Measurements from ENCODE around the gene ZNF385B. TPM values are rescaled to one million over a fixed set of nuclear protein-coding genes. Genes with fewer than 3 reads are reported as not detected.
A peak's percentile ranks its signal among the peaks of the same experiment; 100 is the strongest.
"Not testable (repeated sequence)": the region's sequence is repeated elsewhere in the genome, so short reads cannot be mapped to it uniquely, and the experiment has no call there.

Gene ZNF385B
- total and polyA plus RNA-seq, 2 experiments from 2014 or later = 2.7 to 8.2 TPM

DNA sequence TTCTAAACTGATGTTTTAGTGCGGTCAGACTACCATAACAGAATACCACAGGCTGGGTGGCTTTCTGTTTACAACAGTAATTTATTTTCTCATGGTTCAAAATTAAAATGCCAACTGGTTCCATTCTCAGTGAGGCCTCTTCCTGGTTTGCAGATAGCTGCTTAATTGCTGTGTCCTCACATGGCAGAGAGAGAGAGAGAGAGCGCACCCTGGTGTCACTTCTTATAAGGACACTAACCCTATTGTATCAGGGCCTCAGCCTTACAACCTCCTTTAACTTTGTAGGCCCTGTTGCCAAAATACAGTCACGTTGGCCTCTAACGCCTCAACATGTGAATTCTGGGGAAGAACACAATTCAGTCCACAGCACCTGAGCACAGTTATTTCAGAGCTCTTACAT, 37.5 kb upstream of the ZNF385B start:
- peak; percentile 26 to 48 for DNase-seq (ENCODE audit: low read depth in 1 of 2, low spot score in 1 of 2)
- H3K4me1 ChIP-seq (ENCODE audit: low read depth) = no peaks in the 10 kb centered on the region
- H3K4me3 ChIP-seq = no peak overlapping the region
- H3K27ac ChIP-seq = no peak overlapping the region
- no peaks in the 10 kb centered on the region for H3K27me3 ChIP-seq
- H3K36me3 ChIP-seq = no peaks in the 10 kb centered on the region
- H3K9me3 ChIP-seq (ENCODE audit: low read depth) = no peaks in the 10 kb centered on the region
- TF ChIP-seq, protein P1, sequence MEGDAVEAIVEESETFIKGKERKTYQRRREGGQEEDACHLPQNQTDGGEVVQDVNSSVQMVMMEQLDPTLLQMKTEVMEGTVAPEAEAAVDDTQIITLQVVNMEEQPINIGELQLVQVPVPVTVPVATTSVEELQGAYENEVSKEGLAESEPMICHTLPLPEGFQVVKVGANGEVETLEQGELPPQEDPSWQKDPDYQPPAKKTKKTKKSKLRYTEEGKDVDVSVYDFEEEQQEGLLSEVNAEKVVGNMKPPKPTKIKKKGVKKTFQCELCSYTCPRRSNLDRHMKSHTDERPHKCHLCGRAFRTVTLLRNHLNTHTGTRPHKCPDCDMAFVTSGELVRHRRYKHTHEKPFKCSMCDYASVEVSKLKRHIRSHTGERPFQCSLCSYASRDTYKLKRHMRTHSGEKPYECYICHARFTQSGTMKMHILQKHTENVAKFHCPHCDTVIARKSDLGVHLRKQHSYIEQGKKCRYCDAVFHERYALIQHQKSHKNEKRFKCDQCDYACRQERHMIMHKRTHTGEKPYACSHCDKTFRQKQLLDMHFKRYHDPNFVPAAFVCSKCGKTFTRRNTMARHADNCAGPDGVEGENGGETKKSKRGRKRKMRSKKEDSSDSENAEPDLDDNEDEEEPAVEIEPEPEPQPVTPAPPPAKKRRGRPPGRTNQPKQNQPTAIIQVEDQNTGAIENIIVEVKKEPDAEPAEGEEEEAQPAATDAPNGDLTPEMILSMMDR (IDR thresholded peaks at IDR 0.05; ENCODE audit: low read depth, low read length) = peak; percentile 47

DNA sequence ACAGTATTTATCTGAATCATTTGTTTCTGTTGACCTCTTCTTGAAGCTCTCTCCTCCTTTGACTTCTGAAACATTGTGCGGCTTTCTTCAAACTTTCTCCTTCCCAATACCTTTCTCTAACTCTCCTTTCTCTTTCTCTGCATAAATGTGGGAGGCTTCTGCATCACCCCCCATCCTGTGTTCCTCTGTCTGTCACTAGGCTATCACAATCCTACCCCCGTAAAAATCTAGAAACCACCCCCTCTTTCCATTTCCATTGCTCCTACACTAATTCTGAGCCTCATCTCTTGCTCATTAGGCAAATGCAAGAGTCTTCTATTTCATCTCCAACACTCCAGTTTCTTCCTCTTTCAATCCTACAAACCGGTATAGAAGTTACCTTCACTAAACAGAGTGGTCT, 32.2 kb upstream of the ZNF385B start:
- DNase-seq (ENCODE audit: low read depth in 1 of 2, low spot score in 1 of 2) = no peak
- H3K4me1 ChIP-seq (ENCODE audit: low read depth) = no peaks in the 10 kb centered on the region
- H3K9me3 ChIP-seq (ENCODE audit: low read depth) = no peaks in the 10 kb centered on the region
- H3K36me3 ChIP-seq = no peaks in the 10 kb centered on the region
- TF ChIP-seq, protein P1 (IDR thresholded peaks at IDR 0.05; ENCODE audit: low read depth, low read length) = no peak
- no peaks in the 10 kb centered on the region for H3K27me3 ChIP-seq
- H3K27ac ChIP-seq = no peak overlapping the region
- no peak overlapping the region for H3K4me3 ChIP-seq

DNA sequence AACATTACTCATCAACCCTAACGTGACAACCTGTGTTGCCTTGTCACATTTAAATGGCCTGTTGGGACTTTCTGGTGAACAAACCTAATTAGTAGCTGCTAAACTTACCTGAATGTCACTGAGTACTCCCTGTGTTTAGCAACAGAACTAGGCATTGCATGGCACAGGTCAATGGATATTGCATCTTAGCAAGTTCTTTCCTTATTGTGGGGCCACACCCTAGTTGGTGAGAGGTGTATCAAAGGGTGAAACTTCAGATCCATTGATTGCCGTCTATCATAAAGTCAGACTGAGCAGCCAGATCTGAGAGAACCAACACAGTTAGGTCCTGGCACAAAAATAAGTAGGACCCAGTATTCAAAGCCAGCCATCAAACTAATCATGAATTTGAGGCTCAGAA, 29.8 kb upstream of the ZNF385B start:
- H3K36me3 ChIP-seq = no peaks in the 10 kb centered on the region
- TF ChIP-seq, protein P1 (IDR thresholded peaks at IDR 0.05; ENCODE audit: low read depth, low read length) = no peak

DNA sequence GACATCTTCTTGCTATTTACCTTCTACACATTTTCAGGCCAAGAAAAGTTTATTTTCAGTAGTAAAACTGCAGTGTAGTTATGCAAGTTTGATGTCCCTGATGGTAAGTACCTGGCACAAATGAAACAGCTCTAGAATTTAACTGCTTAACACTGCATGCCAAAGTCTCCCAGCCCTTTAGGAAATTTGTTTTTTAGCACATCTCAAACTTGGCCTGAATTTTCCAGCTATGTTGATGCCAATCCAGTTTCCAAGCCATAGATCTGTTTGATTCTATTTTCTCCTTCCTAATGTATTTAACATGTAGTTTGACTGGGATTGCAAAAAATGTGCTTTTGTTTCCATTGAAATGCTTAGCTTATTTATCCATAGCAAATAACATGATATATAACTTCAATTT, 29.3 kb upstream of the ZNF385B start:
- Histone ChIP-seq H3K4me3 (no peak overlapping the region), H3K27me3 (no peaks in the 10 kb centered on the region), H3K36me3 (no peaks in the 10 kb centered on the region), H3K27ac (no peak overlapping the region), H3K9me3 (ENCODE audit: low read depth) (no peaks in the 10 kb centered on the region), H3K4me1 (ENCODE audit: low read depth) (no peaks in the 10 kb centered on the region)
- TF ChIP-seq, protein P1 (IDR thresholded peaks at IDR 0.05; ENCODE audit: low read depth, low read length) = no peak
- no peak for DNase-seq (ENCODE audit: low read depth in 1 of 2, low spot score in 1 of 2)

More for the DNA sequence above, 29.8 kb upstream of the ZNF385B start:
- no peak overlapping the region for H3K27ac ChIP-seq
- no peaks in the 10 kb centered on the region for H3K4me1 ChIP-seq (ENCODE audit: low read depth)
- DNase-seq (ENCODE audit: low read depth in 1 of 2, low spot score in 1 of 2) = no peak
- no peaks in the 10 kb centered on the region for H3K9me3 ChIP-seq (ENCODE audit: low read depth)
- H3K4me3 ChIP-seq = no peak overlapping the region
- no peaks in the 10 kb centered on the region for H3K27me3 ChIP-seq

DNA sequence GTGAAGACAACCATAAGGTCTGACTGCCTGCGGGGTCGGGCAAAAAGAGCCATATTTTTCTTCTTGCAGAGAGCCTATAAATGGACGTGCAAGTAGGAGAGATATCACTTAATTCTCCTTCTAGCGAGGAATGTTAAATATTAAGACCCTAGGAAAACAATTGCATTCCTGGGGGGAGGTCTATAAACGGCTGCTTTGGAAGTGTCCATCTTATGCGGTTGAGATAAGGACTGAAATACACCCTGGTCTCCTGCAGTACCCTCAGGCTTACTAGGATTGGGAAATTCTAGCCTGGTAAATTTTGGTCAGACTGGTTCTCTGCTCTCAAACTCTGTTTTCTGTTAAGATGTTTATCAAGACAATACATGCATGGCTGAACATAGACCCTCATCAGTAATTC, 27.2 kb upstream of the ZNF385B start:
- not testable (repeated sequence) for H3K27me3 ChIP-seq; H3K27ac ChIP-seq; H3K4me3 ChIP-seq; H3K36me3 ChIP-seq; H3K4me1 ChIP-seq (ENCODE audit: low read depth); H3K9me3 ChIP-seq (ENCODE audit: low read depth); DNase-seq (ENCODE audit: low read depth in 1 of 2, low spot score in 1 of 2)

DNA sequence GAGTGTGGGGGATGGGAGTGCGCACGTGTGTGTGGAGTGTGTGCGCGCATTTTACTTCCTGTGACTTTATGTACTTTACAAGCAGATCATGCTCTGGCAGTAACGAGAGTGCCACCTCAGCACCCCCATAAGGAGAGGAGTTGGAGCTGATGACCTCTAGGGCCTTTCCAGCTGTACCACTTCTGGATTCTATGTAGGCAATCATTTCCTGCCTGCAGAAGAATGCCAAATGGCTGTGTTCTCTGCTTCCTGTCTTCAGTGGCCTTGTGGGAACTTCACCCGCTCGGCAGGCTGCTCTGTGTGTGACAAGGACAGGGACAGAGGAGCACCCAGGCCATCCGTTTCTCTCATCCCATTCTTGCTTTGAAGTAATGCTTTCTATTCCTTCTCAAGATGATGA, 22.8 kb upstream of the ZNF385B start:
- H3K9me3 ChIP-seq (ENCODE audit: low read depth) = no peaks in the 10 kb centered on the region
- H3K27ac ChIP-seq = no peak overlapping the region
- no peaks in the 10 kb centered on the region for H3K36me3 ChIP-seq
- no peak for DNase-seq (ENCODE audit: low read depth in 1 of 2, low spot score in 1 of 2)
- H3K4me3 ChIP-seq = no peak overlapping the region
- TF ChIP-seq, protein P1 (IDR thresholded peaks at IDR 0.05; ENCODE audit: low read depth, low read length) = no peak
- no peaks in the 10 kb centered on the region for H3K27me3 ChIP-seq
- H3K4me1 ChIP-seq (ENCODE audit: low read depth) = no peaks in the 10 kb centered on the region
